HG02798 (cell line): ENCODE data around the gene CAPS.

ENCODE experiments used
- ATAC-seq: cut with Tn5 transposase; IDR thresholded peaks from one replicate; pipeline ENCODE4 v1.9.1; 2021; ENCODE audit warnings: mild to moderate bottlenecking; ENCODE audit not compliant: unreplicated experiment, poor library complexity

The CAPS gene

GRCh38 chr19:5891938-5892771, 21.9 kb upstream of the CAPS start:
- no peak for ATAC-seq

GRCh38 chr19:5892772-5893275, 21.2 kb upstream of the CAPS start:
- no peak for ATAC-seq

- ATAC-seq = no peak
Observed at GRCh38 chr19:5893296-5893903, 20.7 kb upstream of the CAPS start.

GRCh38 chr19:5893907-5894703, 19.9 kb upstream of the CAPS start:
- no peak for ATAC-seq

- ATAC-seq = no peak
Observed at GRCh38 chr19:5894704-5895349, 19.2 kb upstream of the CAPS start.

GRCh38 chr19:5895409-5895808, 18.6 kb upstream of the CAPS start:
- no peak for ATAC-seq

GRCh38 chr19:5895890-5896289, 18.2 kb upstream of the CAPS start:
- no peak for ATAC-seq

- ATAC-seq = no peak
Observed at GRCh38 chr19:5896365-5897076, 17.5 kb upstream of the CAPS start.

GRCh38 chr19:5897189-5897969, 16.7 kb upstream of the CAPS start:
- no peak for ATAC-seq

- no peak for ATAC-seq
Observed at GRCh38 chr19:5899728-5900526, 14.1 kb upstream of the CAPS start.

GRCh38 chr19:5900976-5901375, 13.1 kb upstream of the CAPS start:
- no peak for ATAC-seq

GRCh38 chr19:5903056-5903623, 10.9 kb upstream of the CAPS start:
- no peak for ATAC-seq

GRCh38 chr19:5903624-5904351, 10.3 kb upstream of the CAPS start, which contains the start of gene NDUFA11:
Gene NDUFA11 (minus strand): TSS chr19:5903790. CDS start chr19:5903708, 82 bp downstream.
- peak; percentile 41 for ATAC-seq

- peak; percentile 84 for ATAC-seq
Observed at GRCh38 chr19:5904352-5905113, 9.5 kb upstream of the CAPS start, which contains the start of gene VMAC. Gene VMAC (plus strand): TSS chr19:5904872. CDS start chr19:5904891, 19 bp downstream.

GRCh38 chr19:5905114-5905778, 8.8 kb upstream of the CAPS start:
- no peak for ATAC-seq

GRCh38 chr19:5907241-5907640, 6.8 kb upstream of the CAPS start:
- ATAC-seq = no peak
